Mucosa of descending colon (tissue), 3 donors: ENCODE data around the gene CIZ1. TPM values are rescaled to one million over a fixed set of nuclear protein-coding genes. Genes with fewer than 3 reads are reported as not detected.
A peak's percentile ranks its signal among the peaks of the same experiment; 100 is the strongest.
"Not testable (repeated sequence)": the region's sequence is repeated elsewhere in the genome, so short reads cannot be mapped to it uniquely, and the experiment has no call there.

ENCODE experiments used
- ATAC-seq: fragments of 200-7000 bp; cut with Tn5 transposase; one replicate; pipeline ENCODE4 v1.9.1; 2020; ENCODE audit warnings: mild to moderate bottlenecking, moderate library complexity
- DNase-seq, 3 donors: peaks; one replicate each; pipeline ENCODE4 v3.0.0-alpha.2; 2020
- H3K36me3 ChIP-seq: fragments of 200-600 bp; one replicate; pipeline ENCODE4 v1.8.0; 2021; ENCODE audit warnings: low read depth, mild to moderate bottlenecking
- H3K4me1 ChIP-seq: fragments of 200-600 bp; one replicate; pipeline ENCODE4 v1.8.0; 2021; ENCODE audit warnings: low read depth, mild to moderate bottlenecking
- H3K4me3 ChIP-seq: fragments of 200-600 bp; one replicate; pipeline ENCODE4 v1.8.0; 2021; ENCODE audit warnings: mild to moderate bottlenecking
- H3K9me3 ChIP-seq: fragments of 200-600 bp; one replicate; pipeline ENCODE4 v1.8.0; 2021; ENCODE audit warnings: mild to moderate bottlenecking
- intact Hi-C, 2 donors: fragments of 100-400 bp; cut with DNase I in 1 of 2; cut with micrococcal nuclease in 1 of 2; formaldehyde crosslinking; loops; one replicate each; pipeline versions ENCODE4 v1.11.0 to v1.11.1; 2022; cut with DNase I, micrococcal nuclease
- long read RNA-seq, 2 donors: library from polyadenylated mRNA; unstranded; transcript quantifications; one replicate each; pipeline ENCODE4 v2.0.0, GENCODE V29; 2019 to 2021
- total RNA-seq, 3 donors: library from RNA; stranded (reverse); fragmentation: NEBNext Ultra II Directional in 2 of 3; extraction: Animal tissue kit (Norgen Biotek cat#: 25700) in 2 of 3; gene quantifications; one replicate each; pipeline versions ENCODE4 v1.2.1 to v1.2.4, GENCODE V29; 2021 to 2023
- TF ChIP-seq, protein P1 (sequence below): fragments of 200-600 bp; IDR thresholded peaks from one replicate; pipeline ENCODE4 v1.8.0; 2022; ENCODE audit warnings: antibody characterized with exemption, mild to moderate bottlenecking
- donor health status: DM: no; HTN: no; CAD: no; lungs with moderate emphysema.
- donor health status: DM: no; HTN: no; CAD: no.
- donor health status: DM: no; HTN: yes; CAD: no.

Gene CIZ1
- total RNA-seq = 100 to 1,000 TPM in 2 of 3 donors, 10 to 100 TPM in 1; 88.0 to 176 (median 105) TPM
- long read RNA-seq, donor 1, transcript CIZ1-204 (17 exons, 2,984 nt) = major isoform, 53 of 193 reads
- long read RNA-seq, donor 1, partial matches to known transcripts = 63 of 193 reads
- long read RNA-seq, donor 1, other reads (novel, unspliced or antisense) = 71 of 193 reads
- long read RNA-seq, donor 2, partial matches to known transcripts = 7 of 12 reads
- long read RNA-seq, donor 2, other reads (novel, unspliced or antisense) = 0 of 12 reads

DNA sequence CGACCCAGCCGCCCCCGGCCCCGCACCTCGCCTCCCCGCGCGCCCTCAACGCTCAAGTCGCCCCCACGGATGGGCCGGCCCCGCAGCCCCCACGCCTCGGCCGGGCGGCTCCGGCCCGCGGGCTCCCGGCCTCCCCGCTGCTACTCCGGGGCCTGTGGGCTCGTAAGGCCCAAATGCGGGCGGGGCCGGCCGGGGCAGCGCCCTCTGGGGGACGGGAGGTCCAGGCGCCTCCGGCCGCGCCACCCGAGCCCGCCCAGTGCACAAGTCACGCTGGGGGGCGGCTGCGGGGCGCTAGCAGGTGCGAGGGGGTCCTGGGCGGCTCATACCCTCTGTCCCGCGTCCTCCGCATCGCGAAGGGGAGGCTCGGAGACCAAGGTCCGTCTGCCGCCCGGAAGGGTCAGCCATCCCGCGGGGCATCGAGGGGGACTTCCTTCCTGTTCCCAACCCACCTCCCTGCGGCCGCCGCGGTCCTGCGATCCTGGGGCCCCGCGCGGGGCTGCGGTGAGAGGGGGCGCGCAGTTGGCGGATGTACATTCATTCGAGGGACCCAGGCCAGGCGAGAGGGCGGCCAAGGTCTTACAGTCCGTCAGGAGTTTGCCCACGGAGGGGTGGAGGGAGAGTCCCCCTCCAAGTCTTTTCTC is at the start of gene CIZ1:
TSS of gene CIZ1 (minus strand) at position 167 of the 641 bp plus-strand sequence. CDS start 715 bp downstream, outside the sequence.
- Histone ChIP-seq H3K4me3 (peak within 1 kb of the TSS; percentile 75), H3K4me1 (peaks cover 14% of the 10 kb centered on the region), H3K9me3 (no peaks in the 10 kb centered on the region), H3K36me3 (no peaks in the 10 kb centered on the region)
- TF ChIP-seq, protein P1, sequence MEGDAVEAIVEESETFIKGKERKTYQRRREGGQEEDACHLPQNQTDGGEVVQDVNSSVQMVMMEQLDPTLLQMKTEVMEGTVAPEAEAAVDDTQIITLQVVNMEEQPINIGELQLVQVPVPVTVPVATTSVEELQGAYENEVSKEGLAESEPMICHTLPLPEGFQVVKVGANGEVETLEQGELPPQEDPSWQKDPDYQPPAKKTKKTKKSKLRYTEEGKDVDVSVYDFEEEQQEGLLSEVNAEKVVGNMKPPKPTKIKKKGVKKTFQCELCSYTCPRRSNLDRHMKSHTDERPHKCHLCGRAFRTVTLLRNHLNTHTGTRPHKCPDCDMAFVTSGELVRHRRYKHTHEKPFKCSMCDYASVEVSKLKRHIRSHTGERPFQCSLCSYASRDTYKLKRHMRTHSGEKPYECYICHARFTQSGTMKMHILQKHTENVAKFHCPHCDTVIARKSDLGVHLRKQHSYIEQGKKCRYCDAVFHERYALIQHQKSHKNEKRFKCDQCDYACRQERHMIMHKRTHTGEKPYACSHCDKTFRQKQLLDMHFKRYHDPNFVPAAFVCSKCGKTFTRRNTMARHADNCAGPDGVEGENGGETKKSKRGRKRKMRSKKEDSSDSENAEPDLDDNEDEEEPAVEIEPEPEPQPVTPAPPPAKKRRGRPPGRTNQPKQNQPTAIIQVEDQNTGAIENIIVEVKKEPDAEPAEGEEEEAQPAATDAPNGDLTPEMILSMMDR = peak; percentile 80
- DNase-seq (peak; percentile 79 to 87 (median 87)), ATAC-seq (peak; percentile 87)
- intact Hi-C loops = no loop called here

DNA sequence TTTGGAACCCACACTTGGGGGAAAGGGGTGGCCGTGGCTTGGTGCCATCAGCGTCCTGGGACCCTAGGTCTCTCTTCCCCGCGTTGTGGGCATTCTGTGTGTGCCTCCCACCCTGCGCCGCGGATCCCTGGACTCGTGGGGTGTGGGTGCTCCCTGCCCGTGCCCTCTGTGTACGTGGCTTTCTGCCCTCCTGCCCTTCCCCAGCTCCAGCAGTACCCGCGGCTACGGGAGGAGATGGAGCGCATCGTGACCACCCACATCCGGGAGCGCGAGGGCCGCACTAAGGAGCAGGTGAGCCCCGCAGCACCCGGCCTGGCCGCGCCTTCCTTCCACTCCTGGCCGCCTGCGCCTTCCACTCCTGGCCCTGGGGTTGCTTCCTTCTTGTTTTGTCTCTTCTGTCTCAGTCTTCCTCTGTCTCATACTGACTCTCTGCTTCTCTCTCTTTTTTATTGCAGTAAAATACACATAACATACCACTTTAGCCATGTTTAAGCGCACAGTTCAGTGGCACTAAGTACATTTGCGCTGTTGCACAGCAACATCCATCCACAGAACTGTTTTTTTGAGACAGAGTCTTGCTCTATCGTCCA is 42.5 kb upstream of the CIZ1 start:
- DNase-seq (no peak), ATAC-seq (no peak)
- no peaks in the 10 kb centered on the region for H3K9me3 ChIP-seq
- TF ChIP-seq, protein P1 = no peak
- H3K4me1 ChIP-seq = no peaks in the 10 kb centered on the region
- H3K4me3 ChIP-seq = no peak overlapping the region
- H3K36me3 ChIP-seq = no peaks in the 10 kb centered on the region
- intact Hi-C loops = no loop called here

DNA sequence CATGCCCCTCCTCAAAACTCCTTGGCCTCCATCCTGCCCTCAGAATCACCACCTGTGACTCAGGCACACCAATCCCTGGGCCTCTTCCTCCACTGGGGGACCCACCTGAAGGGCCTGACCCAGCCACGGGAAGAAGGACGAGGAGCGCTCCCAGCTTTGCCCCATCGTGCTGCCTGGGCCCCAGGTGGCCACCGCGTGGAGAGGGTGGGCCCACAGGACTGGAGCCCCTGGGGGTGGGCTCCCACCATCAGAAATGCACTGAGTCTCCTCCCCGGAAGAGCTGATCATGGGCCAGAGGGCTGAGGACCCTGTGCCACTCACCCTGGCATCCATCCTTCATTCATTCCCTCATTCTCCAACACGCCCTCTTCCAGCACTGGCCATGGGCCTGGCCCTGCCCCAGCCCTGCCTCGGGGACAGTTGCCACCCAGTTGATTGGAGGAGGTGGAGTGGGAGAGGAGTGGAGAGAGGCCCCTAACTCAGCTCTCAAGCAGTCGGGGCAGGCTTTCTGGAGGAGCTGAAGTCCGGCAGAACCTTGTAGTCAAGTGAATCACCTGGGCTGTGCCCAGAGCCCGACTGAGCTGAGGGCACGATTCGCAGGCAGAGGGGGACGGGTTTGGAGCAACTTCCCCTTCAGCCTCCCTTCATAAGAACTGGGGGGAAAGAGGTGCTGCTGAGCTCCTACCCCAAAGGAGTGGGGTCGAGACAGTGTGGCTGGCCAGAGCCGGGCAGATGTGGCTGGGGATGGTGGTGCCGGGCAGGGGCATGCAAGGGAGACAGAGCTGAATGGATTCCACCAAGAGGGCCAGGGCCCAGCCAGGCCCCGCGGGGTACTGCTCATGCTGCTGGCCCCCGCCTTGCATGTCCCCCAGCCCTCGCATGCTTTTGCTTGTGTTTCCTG is 41.4 kb upstream of the CIZ1 start:
- no peaks in the 10 kb centered on the region for H3K9me3 ChIP-seq
- DNase-seq = no peak

GRCh38 chr9:128231638-128232527 is 40.5 kb upstream of the CIZ1 start:
- DNase-seq (no peak), ATAC-seq (no peak)
- Histone ChIP-seq H3K36me3 (no peaks in the 10 kb centered on the region), H3K9me3 (no peaks in the 10 kb centered on the region), H3K4me3 (no peak overlapping the region), H3K4me1 (no peaks in the 10 kb centered on the region)
- intact Hi-C loops = no loop called here
- TF ChIP-seq, protein P1 = no peak

More for the DNA sequence above, 41.4 kb upstream of the CIZ1 start:
- no peaks in the 10 kb centered on the region for H3K4me1 ChIP-seq
- intact Hi-C loops = no loop called here
- H3K4me3 ChIP-seq = no peak overlapping the region
- TF ChIP-seq, protein P1 = no peak
- no peak for ATAC-seq
- no peaks in the 10 kb centered on the region for H3K36me3 ChIP-seq

DNA sequence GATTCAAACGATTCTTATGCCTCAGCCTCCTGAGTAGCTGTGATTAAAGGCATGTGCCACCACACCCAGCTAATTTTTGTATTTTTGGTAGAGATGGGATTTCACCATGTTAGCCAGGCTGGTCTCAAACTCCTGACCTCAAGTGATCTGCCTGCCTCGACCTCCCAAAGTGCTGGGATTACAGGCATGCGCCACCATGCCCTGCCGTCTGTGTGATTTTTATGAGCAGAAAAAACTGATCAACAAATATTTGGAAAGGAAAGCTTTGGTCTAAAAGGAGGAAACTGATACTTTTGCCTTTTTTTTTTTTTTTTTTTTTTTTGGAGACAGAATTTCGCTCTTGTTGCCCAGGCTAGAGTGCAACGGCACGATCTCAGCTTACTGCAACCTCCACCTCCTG is 39.5 kb upstream of the CIZ1 start:
- DNase-seq, intact Hi-C loops, H3K4me3 ChIP-seq, H3K4me1 ChIP-seq, ATAC-seq, H3K9me3 ChIP-seq, H3K36me3 ChIP-seq: not testable (repeated sequence)
